Mucosa of descending colon (tissue), 3 donors: ENCODE data around the gene AOAH. TPM values are rescaled to one million over a fixed set of nuclear protein-coding genes. Genes with fewer than 3 reads are reported as not detected.
A peak's percentile ranks its signal among the peaks of the same experiment; 100 is the strongest.

Experiments used
- ATAC-seq: fragments of 200-7000 bp; cut with Tn5 transposase; one replicate; pipeline ENCODE4 v1.9.1; 2020; ENCODE audit warnings: mild to moderate bottlenecking, moderate library complexity
- DNase-seq, 3 donors: peaks; one replicate each; pipeline ENCODE4 v3.0.0-alpha.2; 2020
- H3K36me3 ChIP-seq: fragments of 200-600 bp; one replicate; pipeline ENCODE4 v1.8.0; 2021; ENCODE audit warnings: low read depth, mild to moderate bottlenecking
- H3K4me1 ChIP-seq: fragments of 200-600 bp; one replicate; pipeline ENCODE4 v1.8.0; 2021; ENCODE audit warnings: low read depth, mild to moderate bottlenecking
- H3K4me3 ChIP-seq: fragments of 200-600 bp; one replicate; pipeline ENCODE4 v1.8.0; 2021; ENCODE audit warnings: mild to moderate bottlenecking
- H3K9me3 ChIP-seq: fragments of 200-600 bp; one replicate; pipeline ENCODE4 v1.8.0; 2021; ENCODE audit warnings: mild to moderate bottlenecking
- intact Hi-C, 2 donors: fragments of 100-400 bp; cut with DNase I in 1 of 2; cut with micrococcal nuclease in 1 of 2; formaldehyde crosslinking; loops; one replicate each; pipeline versions ENCODE4 v1.11.0 to v1.11.1; 2022; cut with DNase I, micrococcal nuclease
- total RNA-seq, 3 donors: library from RNA; stranded (reverse); fragmentation: NEBNext Ultra II Directional in 2 of 3; extraction: Animal tissue kit (Norgen Biotek cat#: 25700) in 2 of 3; gene quantifications; one replicate each; pipeline versions ENCODE4 v1.2.1 to v1.2.4, GENCODE V29; 2021 to 2023
- TF ChIP-seq, protein P1 (sequence below): fragments of 200-600 bp; IDR thresholded peaks from one replicate; pipeline ENCODE4 v1.8.0; 2022; ENCODE audit warnings: antibody characterized with exemption, mild to moderate bottlenecking
- donor health status: DM: no; HTN: no; CAD: no; lungs with moderate emphysema.
- donor health status: DM: no; HTN: no; CAD: no.
- donor health status: DM: no; HTN: yes; CAD: no.

Gene AOAH
- total RNA-seq, 3 donors from 2014 or later, result 15.7 to 36.1 (median 28.8) TPM

DNA sequence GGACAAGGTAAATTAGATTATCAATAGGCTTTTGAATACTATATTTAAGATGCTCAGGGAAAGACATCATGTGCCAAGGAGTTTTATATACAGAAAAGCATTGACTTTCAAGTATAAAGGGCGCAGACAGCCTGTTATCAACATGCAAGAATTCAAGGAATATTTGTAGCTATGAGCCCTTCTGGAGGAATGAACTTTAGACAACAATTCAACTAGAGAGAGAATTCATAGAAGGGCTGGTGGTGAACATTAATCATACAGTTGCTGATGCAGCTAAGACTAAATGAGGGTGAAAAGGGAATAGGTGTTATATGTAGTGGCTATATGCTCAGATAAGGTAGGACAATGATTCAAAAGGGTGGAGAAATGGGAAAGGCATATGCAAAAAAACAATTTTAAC is 41.2 kb downstream of the AOAH start:
- Histone ChIP-seq H3K4me1 (no peaks in the 10 kb centered on the region), H3K36me3 (no peaks in the 10 kb centered on the region), H3K4me3 (no peak overlapping the region), H3K9me3 (no peaks in the 10 kb centered on the region)
- no peak for DNase-seq
- TF ChIP-seq, protein P1, sequence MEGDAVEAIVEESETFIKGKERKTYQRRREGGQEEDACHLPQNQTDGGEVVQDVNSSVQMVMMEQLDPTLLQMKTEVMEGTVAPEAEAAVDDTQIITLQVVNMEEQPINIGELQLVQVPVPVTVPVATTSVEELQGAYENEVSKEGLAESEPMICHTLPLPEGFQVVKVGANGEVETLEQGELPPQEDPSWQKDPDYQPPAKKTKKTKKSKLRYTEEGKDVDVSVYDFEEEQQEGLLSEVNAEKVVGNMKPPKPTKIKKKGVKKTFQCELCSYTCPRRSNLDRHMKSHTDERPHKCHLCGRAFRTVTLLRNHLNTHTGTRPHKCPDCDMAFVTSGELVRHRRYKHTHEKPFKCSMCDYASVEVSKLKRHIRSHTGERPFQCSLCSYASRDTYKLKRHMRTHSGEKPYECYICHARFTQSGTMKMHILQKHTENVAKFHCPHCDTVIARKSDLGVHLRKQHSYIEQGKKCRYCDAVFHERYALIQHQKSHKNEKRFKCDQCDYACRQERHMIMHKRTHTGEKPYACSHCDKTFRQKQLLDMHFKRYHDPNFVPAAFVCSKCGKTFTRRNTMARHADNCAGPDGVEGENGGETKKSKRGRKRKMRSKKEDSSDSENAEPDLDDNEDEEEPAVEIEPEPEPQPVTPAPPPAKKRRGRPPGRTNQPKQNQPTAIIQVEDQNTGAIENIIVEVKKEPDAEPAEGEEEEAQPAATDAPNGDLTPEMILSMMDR, result no peak
- intact Hi-C loops, result no loop called here
- ATAC-seq, result no peak

- no peak for ATAC-seq
Observed at GRCh38 chr7:36682102-36682501, 42.2 kb downstream of the AOAH start.

GRCh38 chr7:36677769-36678437 is 46.4 kb downstream of the AOAH start:
- DNase-seq (no peak), ATAC-seq (peak; percentile 26)
- intact Hi-C loops, result no loop called here

More at GRCh38 chr7:36682102-36682501, 42.2 kb downstream of the AOAH start:
- intact Hi-C loops, result no loop called here
- Histone ChIP-seq H3K4me3 (no peak overlapping the region), H3K36me3 (no peaks in the 10 kb centered on the region), H3K9me3 (no peaks in the 10 kb centered on the region), H3K4me1 (no peaks in the 10 kb centered on the region)
- TF ChIP-seq, protein P1, result no peak
- no peak for DNase-seq

DNA sequence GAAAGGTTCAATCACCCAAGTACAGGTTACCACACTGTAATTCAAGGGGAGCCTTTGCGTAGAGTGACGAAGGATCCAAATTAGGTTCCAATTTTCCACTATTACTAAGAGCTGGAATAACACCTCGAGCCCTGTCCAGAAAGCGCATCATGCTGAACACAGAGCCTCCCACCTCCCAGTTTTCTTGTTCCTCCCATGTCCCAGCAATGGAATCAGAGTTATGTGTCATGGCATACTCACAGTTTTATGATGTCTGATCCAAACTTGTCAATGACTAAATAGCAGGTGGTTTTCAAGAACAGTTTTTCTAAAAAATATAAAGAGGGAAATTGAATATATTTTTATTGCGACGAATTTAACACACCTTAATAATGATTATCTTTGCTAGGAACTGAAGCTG is 50.6 kb downstream of the AOAH start:
- no peak for ATAC-seq
- intact Hi-C loops, result no loop called here
- H3K4me3 ChIP-seq, result no peak overlapping the region
- H3K36me3 ChIP-seq, result no peaks in the 10 kb centered on the region
- H3K9me3 ChIP-seq, result no peaks in the 10 kb centered on the region
- H3K4me1 ChIP-seq, result no peaks in the 10 kb centered on the region
- TF ChIP-seq, protein P1, result no peak
- no peak for DNase-seq

More at GRCh38 chr7:36677769-36678437, 46.4 kb downstream of the AOAH start:
- H3K9me3 ChIP-seq, result no peaks in the 10 kb centered on the region
- H3K36me3 ChIP-seq, result no peaks in the 10 kb centered on the region
- H3K4me1 ChIP-seq, result no peaks in the 10 kb centered on the region
- no peak overlapping the region for H3K4me3 ChIP-seq
- TF ChIP-seq, protein P1, result no peak

DNA sequence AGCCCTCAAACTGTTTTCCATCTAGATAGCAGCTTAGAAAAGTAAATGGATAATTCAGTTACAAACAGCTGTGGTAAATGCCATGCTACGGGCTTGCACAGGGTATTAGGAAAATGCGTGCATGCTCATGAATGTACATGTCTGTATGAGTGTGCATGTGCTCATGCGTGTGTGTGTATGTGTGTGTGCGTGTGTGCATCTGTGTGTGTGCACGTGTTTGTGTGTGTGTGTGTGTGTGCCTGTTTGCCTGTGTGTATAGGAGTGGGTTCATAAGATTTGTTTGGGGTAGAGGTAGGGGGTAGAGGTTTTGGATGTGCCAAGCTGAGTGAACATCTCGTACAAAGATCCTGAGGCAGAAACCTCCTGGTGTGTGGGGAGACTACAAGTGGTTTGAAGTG is 52.9 kb downstream of the AOAH start:
- ATAC-seq, result no peak
- no peaks in the 10 kb centered on the region for H3K9me3 ChIP-seq
- TF ChIP-seq, protein P1, result no peak
- H3K4me3 ChIP-seq, result no peak overlapping the region
- intact Hi-C loops, result no loop called here
- H3K36me3 ChIP-seq, result no peaks in the 10 kb centered on the region
- no peaks in the 10 kb centered on the region for H3K4me1 ChIP-seq
- DNase-seq, result no peak
